GM12891 (cell line): ENCODE data around the gene PDE10A.
"Not testable (repeated sequence)": the region's sequence is repeated elsewhere in the genome, so short reads cannot be mapped to it uniquely, and the experiment has no call there.

Experiments used
- DNase-seq: peaks from one replicate; pipeline ENCODE4 v3.0.0; 2011; ENCODE audit warnings: low spot score; ENCODE audit not compliant: insufficient read length
- FAIRE-seq: peaks from 2 replicates; lab custom pipeline; 2011; peaks lifted over from hg19 to GRCh38; lab: Jason Lieb, UNC
- PAX5 ChIP-seq: IDR thresholded peaks from 2 replicates; pipeline ENCODE4 v1.6.1; 2011; ENCODE audit warnings: low read length, moderate library complexity, mild to moderate bottlenecking; ENCODE audit not compliant: insufficient read depth, severe bottlenecking
- POLR2A ChIP-seq: IDR thresholded peaks from 2 replicates; pipeline ENCODE4 v1.6.1; 2011; ENCODE audit warnings: low read depth, low read length, control low read depth
- POLR2AphosphoS5 ChIP-seq: IDR thresholded peaks from 2 replicates; pipeline ENCODE4 v1.6.1; 2011; ENCODE audit warnings: low read depth, low read length, control low read depth
- POU2F2 ChIP-seq: IDR thresholded peaks from 2 replicates; pipeline ENCODE4 v1.6.1; 2011; ENCODE audit warnings: low read depth, mild to moderate bottlenecking, control low read depth, low read length, moderate library complexity
- SPI1 ChIP-seq: IDR thresholded peaks from 2 replicates; pipeline ENCODE4 v1.6.1; 2011; ENCODE audit warnings: low read depth, low read length, control low read depth
- TAF1 ChIP-seq: IDR thresholded peaks from 2 replicates; pipeline ENCODE4 v1.6.1; 2011; ENCODE audit warnings: low read depth, low read length, control low read depth

PDE10A gene

GRCh38 chr6:165634101-165634880, 28.8 kb downstream of the PDE10A start:
- TF ChIP-seq POU2F2 (no peak), POLR2AphosphoS5 (no peak), SPI1 (no peak), PAX5 (no peak), POLR2A (no peak), TAF1 (no peak)
- FAIRE-seq (no peak), DNase-seq (no peak)

GRCh38 chr6:165632194-165632593, 30.8 kb downstream of the PDE10A start:
- no peak for FAIRE-seq
- TF ChIP-seq POU2F2 (no peak), PAX5 (no peak), POLR2A (no peak), TAF1 (no peak), POLR2AphosphoS5 (no peak), SPI1 (no peak)
- no peak for DNase-seq

- DNase-seq (no peak), FAIRE-seq (no peak)
- no peak for TF ChIP-seq SPI1
- no peak for TF ChIP-seq POLR2A
- TF ChIP-seq PAX5 = no peak
- no peak for TF ChIP-seq POLR2AphosphoS5
These were observed 32.5 kb downstream of the PDE10A start for GRCh38 chr6:165630544-165630953.

- TF ChIP-seq SPI1 (no peak), PAX5 (no peak), POLR2A (no peak), POU2F2 (no peak)
- FAIRE-seq (no peak), DNase-seq (no peak)
These were observed 34.1 kb downstream of the PDE10A start for GRCh38 chr6:165628955-165629354.

- no peak for TF ChIP-seq POLR2AphosphoS5
- no peak for DNase-seq
- FAIRE-seq = no peak
These were observed 35.7 kb downstream of the PDE10A start for GRCh38 chr6:165627366-165627765.

GRCh38 chr6:165626711-165627110, 36.3 kb downstream of the PDE10A start:
- FAIRE-seq = no peak
- no peak for DNase-seq
- no peak for TF ChIP-seq POLR2A
- TF ChIP-seq SPI1 = no peak
- TF ChIP-seq PAX5 = no peak
- no peak for TF ChIP-seq POLR2AphosphoS5
- no peak for TF ChIP-seq TAF1
- no peak for TF ChIP-seq POU2F2

- DNase-seq = no peak
- TF ChIP-seq POU2F2 (no peak), PAX5 (no peak), POLR2AphosphoS5 (no peak), SPI1 (no peak), POLR2A (no peak), TAF1 (no peak)
- no peak for FAIRE-seq
These were observed 38.0 kb downstream of the PDE10A start for GRCh38 chr6:165624871-165625639.

- TF ChIP-seq POLR2A (no peak), TAF1 (no peak)
- FAIRE-seq (no peak), DNase-seq (no peak)
These were observed 41.1 kb downstream of the PDE10A start for GRCh38 chr6:165621940-165622339.

- not testable (repeated sequence) for DNase-seq, FAIRE-seq
These were observed 44.1 kb downstream of the PDE10A start for GRCh38 chr6:165618891-165619290.

- FAIRE-seq (no peak), DNase-seq (no peak)
- TF ChIP-seq PAX5 (no peak), POLR2AphosphoS5 (no peak), POU2F2 (no peak), POLR2A (no peak), TAF1 (no peak), SPI1 (no peak)
These were observed 44.8 kb downstream of the PDE10A start for GRCh38 chr6:165618241-165618640.

GRCh38 chr6:165617528-165617927, 45.5 kb downstream of the PDE10A start:
- no peak for DNase-seq
- TF ChIP-seq TAF1 (no peak), PAX5 (no peak), POLR2AphosphoS5 (no peak), SPI1 (no peak), POU2F2 (no peak), POLR2A (no peak)
- FAIRE-seq = no peak
